ENCODE data around the gene GOSR1.
"Not testable (repeated sequence)": the region's sequence is repeated elsewhere in the genome, so short reads cannot be mapped to it uniquely, and the experiment has no call there.

The GOSR1 gene

DNA sequence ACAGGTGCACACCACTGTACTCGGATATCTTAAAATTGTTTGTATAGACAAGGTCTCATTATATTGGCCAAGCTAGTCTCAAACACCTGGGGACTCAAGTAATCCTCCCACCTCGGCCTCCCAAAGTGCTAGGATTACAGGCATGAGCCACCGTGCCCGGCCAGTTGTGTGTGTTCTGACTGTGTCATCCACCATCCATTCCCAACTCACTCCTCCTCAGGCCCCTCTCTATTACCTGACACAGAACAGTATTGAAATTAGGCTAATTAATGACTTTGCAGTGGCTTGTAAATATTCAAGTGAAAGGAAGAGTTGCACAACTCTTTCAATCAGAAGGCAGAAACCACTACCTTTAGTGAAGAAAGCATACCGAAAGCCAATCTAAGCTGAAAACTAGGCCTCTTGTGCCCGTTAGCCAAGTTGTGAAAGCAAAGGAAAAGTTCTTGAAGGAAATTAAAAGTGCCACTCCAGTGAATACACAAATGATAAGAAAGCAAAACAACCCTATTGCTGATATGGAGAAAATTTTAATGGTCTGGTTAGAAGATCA lies 28.7 kb downstream of the GOSR1 start:
- DNase-seq (ENCODE audit: low spot score), result no peak

DNA sequence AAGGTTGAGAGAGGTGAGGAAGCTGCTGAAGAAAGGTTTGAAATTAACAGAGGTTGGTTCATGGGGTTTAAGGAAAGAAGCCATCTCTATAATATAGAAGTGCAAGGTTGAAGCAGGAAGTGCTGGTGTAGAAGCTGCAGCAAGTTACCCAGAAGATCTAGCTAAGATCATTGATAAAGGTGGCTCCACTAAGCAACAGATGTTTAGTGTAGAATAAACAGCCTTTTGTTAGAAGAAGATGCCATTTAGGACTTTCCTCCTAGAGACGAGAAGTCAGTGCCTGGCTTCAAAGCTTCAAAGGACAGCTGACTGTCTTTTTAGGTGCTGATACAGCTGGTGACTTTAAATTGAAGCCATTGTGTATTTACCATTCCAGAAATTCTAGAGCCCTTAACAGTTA lies 29.3 kb downstream of the GOSR1 start:
- DNase-seq (ENCODE audit: low spot score), result no peak

DNA sequence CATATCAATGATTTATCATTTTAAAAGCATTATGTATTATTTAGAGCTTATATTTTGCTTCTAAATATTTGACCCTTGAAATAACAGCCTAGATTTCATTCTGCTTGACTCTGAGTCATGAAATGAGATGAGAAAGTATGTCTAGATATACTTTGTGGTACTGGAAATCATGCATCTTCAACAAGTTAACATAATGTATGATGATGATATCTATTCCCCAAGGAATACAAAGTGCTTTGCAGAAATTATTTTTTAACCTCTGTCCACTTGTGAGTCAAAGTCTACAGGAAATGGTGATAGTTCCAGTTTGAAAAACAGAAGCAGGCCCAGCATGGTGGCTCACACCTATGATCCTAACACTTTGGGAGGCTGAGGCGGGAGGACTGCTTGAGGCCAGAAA lies 36.1 kb downstream of the GOSR1 start:
- DNase-seq (ENCODE audit: low spot score), result no peak

DNA sequence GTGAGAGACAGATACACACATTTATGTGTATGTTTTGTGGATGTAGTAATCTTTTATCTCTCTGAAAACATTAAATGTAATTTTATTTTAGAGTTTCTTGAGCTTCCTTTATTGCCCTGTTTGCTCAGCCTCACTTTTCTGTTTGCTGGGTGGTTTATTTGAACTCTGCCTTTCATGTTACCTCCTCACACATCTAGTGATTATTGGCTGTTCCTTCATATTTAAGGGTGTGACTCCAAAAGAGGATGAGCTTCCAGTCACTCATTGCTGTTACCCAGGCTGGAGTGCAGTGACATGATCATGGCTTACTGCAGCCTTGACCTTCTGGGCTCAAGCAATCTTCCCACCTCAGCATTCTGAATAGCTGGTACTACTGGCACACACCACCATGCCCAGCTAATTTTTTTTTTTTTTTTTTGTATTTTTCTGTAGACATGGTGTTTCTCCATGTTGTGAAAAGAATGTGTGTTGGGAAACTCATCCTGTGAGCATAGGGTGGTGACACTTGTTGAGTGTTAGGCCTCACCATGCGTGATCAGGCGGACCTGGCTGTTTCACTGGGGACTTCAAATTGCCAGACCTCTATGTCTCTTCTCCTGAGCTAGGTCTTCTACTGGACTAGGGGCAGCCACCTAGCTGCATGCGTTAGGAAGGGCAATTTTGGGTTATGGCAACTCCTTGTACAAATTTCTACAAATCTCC lies 37.8 kb downstream of the GOSR1 start:
- DNase-seq (ENCODE audit: low spot score), result no peak

DNA sequence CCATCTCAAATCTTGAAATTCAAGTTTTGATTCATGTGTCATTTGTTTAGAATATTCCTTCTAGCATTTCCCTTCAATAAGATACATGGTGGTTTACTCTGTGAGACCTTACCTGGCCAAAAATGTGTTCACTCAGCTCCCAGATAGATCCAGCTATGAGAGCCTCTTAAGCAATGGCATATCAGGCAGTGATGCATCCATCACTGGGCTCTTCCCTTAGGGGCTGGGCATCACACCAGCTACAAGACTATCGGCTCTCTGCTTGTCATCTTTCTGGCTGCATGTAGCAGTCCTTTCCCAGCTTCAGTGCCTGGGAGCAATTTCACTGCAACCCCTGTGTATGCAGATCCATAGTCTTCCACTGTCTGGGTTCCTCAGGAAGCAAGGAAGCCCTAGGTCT lies 40.6 kb downstream of the GOSR1 start:
- DNase-seq (ENCODE audit: low spot score), result no peak

DNA sequence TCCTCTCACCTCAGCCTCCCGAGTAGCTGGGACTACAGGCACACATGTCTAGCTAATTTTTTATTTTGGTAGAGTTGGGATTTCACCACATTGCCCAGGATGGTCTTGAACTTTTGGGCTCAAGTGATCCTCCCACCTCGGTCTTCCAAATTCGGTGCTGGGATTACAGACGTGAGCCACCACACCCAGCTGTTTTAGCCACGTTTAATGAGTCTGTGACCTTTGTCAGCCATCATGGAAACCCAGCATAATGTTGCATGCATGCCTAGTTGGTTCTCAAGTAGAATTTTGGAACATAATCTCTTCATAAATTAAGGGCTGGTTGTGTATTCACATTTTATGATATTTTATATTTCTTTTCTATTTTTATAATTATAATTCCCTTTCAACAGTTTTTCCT lies 42.0 kb downstream of the GOSR1 start:
- DNase-seq (ENCODE audit: low spot score), result no peak

DNA sequence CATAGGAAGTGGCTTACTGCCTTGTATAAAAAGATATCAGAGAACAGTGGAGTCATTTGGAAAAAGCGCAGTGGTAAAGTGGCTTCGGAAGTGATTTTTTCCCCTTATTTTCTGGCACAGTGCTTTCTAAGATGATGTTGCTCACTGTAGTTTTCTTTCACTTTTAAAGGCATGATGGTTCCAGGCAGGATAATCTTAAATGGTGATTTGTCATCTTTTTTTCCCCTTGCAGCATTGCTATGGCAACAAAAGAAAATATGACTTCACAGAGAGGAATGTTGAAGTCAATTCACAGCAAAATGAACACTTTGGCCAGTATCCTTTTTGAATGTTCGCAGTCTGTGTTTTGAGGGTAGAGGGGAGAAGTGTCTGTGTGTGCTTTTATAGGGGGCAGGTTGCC lies 42.5 kb downstream of the GOSR1 start:
- DNase-seq (ENCODE audit: low spot score), result no peak

DNA sequence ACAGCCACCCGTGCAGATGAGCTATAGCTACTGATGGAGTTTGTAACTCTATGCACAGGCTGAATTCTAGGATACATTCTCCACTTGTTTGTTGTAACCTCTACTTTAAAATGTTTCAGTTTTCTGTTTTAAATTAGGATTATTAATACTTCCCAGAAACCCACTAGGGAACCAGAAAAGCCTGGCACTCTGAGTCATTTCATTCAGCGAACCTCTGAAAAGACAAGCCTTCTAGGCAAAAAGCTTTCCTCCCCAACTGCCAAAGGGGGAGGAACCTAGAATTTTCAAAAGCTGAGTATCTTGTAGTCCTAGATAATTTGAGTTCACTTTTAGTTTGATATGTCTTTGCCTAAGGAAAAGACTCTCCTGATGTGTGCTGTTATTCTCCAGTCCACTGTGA lies 43.2 kb downstream of the GOSR1 start:
- no peak for DNase-seq (ENCODE audit: low spot score)

DNA sequence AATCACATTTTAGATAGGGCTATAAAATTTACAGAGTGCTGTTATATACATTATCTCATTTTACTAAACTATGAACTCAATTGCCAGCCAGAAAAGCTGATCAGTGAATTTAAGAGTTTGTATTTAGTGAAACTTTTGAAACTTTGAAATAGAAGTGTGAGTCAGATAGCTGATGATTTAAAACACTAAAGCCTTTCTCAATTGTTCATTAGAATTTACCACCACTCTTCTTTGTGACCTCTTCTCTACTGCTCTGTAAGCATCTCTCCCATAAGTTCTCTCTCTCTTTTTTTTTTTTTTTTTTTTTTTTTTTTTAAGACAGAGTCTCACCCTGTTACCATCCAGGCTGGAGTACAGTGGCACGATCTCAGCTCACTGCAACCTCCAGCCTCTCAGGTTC lies 43.7 kb downstream of the GOSR1 start:
- DNase-seq (ENCODE audit: low spot score), result no peak

DNA sequence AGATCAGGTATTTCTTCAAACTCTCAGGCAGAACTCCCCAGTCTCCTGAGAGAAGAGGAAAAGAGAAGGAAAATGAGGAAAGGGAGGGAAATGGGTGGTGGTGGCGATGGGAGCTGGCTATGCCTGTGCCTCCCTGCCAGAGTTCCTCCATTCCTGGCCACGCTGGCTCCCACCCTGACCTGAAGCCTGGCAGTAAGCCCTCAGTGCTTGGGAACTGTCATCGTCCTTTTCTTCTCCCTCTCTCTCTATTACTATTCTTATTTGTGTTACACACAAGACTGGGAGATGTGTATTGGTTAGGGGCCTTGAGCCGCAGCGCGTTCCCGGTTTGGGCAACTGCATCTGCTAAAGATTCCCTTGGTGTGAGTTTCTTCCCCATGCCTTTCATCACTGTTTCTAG lies 44.6 kb downstream of the GOSR1 start:
- DNase-seq (ENCODE audit: low spot score), result no peak

DNA sequence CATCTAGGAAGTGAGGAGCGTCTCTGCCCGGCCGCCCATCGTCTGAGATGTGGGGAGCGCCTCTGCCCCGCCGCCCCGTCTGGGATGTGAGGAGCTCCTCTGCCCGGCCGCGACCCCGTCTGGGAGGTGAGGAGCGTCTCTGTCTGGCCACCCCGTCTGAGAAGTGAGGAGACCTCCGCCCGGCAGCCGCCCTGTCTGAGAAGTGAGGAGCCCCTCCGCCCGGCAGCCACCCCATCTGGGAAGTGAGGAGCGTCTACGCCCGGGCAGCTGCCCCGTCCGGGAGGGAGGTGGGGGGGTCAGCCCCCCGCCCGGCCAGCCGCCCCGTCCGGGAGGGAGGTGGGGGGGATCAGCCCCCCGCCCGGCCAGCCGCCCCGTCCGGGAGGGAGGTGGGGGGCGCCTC lies 46.0 kb downstream of the GOSR1 start:
- DNase-seq (ENCODE audit: low spot score), result not testable (repeated sequence)

DNA sequence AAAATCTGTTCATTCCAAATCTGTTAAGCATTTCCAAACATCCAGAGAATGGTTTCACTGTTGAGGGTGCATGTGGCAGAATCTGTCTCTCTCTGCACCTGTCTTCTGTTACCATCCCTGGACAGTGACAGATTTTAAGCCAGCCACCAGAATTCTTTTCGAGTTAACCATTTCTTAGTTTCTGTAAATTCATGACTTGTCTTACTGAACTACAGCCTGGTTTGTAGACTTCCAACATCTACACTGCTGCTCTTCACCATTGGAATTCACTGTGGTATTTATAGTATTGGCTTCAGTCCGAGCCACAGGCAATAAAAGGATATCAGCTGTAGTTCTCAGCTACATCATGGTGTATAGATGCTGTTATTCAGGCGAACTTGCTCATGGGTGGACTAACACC lies 47.6 kb downstream of the GOSR1 start:
- DNase-seq (ENCODE audit: low spot score), result no peak

DNA sequence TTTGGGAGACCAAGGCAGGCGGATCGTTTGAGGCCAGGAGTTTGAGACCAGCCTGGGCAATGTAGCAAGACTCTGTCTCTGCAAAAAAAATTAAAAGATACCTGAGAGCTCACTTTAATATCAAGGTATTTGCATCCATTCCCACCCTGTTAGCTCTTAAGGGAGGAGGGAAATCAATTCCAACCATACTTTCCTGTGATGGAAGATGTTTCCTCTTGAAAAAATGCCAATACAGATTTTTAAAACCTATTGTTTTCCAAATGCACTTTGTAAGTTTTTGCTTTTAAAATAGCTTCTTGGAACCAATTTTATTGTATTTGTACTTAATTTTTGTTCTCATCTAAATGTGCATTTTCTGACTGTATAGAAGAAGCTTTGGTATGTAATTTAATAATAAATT lies 49.2 kb downstream of the GOSR1 start:
- no peak for DNase-seq (ENCODE audit: low spot score)

DNA sequence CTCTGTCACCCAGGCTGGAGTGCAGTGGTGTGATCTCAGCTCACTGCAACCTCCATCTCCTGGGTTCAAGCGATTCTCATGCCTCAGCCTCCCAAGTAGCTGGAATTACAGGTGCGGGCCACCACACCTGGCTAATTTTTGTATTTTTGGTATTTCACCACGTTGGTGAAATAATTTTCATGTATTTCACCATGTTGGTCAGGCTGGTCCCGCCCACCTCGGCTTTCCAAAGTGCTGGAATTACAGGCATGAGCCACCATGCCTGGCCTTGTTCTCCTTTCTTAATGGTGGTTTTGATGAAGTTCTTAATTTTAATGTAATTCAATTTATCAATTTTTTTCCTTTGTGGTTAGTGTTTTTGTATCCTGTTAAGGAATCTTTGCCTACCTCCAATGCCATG lies 51.5 kb downstream of the GOSR1 start:
- DNase-seq (ENCODE audit: low spot score), result not testable (repeated sequence)

DNA sequence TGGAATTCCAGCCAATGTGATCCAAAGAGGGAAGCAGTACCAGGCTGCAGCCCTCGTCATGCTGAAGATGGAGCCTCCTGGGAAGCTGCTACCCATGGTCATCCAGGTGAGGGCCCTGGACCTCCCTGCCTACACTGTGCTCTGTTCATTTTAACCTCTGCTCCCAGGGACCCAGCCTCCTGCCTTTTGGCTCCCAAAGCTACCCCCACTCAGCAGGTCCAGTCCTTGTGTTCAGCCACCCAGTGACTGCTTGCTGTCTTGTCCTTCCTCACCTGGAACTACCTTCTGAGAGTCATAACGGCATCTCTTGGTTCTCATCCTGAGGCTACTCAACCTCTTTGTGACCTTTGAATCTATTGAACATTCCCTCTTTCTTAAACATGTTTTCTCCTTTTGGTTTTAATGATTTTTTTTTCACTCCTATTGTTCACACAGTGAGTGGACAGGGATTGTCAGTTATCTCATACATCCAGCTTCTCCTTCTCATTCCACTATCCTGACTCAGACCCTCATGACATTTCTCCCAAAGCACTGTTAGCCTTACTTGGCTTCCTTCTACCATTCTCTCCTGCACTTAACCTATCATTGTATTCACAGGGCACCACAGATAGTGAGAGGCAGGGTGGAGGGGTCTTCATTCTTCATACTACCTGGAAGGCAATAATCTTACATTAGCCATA lies 53.3 kb downstream of the GOSR1 start:
- no peak for DNase-seq (ENCODE audit: low spot score)

DNA sequence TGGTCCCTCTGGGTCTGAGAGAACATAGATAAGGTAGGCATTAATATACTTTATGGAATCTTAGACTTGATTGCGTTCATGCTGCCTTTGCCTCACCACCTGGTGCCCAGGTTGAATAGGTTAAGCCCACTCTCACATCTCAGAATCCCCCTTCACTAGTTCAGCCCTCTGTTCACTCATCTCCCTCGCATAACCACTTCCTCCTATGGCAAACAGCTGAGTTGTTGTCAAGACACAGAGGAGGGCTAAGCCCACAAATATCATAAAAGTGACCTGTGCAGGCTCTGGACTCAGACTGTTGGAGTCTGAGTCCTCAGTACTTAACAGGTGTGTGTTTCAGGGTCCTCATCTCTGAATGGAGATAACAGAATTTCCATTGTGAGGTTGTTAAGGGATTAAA lies 55.7 kb downstream of the GOSR1 start:
- no peak for DNase-seq (ENCODE audit: low spot score)

DNA sequence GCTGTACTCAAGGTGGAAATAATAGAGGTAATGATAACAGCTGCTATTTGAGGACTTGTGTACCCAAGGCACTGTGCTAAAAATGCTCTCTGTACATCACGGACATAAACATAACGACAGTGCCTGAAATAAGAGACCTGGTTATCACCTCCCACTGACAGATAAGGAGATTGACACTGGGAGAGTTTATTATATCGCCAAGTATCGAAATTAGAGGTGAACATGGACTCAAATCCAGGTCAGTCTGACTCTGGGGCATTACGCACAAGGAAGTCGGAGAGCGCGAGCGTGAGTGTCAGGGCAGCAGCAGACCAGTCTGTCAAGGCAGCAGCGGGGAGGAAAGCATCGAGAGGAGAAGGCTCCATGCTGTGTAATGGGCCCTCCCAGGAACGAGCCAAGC lies 57.1 kb downstream of the GOSR1 start:
- DNase-seq (ENCODE audit: low spot score), result no peak

DNA sequence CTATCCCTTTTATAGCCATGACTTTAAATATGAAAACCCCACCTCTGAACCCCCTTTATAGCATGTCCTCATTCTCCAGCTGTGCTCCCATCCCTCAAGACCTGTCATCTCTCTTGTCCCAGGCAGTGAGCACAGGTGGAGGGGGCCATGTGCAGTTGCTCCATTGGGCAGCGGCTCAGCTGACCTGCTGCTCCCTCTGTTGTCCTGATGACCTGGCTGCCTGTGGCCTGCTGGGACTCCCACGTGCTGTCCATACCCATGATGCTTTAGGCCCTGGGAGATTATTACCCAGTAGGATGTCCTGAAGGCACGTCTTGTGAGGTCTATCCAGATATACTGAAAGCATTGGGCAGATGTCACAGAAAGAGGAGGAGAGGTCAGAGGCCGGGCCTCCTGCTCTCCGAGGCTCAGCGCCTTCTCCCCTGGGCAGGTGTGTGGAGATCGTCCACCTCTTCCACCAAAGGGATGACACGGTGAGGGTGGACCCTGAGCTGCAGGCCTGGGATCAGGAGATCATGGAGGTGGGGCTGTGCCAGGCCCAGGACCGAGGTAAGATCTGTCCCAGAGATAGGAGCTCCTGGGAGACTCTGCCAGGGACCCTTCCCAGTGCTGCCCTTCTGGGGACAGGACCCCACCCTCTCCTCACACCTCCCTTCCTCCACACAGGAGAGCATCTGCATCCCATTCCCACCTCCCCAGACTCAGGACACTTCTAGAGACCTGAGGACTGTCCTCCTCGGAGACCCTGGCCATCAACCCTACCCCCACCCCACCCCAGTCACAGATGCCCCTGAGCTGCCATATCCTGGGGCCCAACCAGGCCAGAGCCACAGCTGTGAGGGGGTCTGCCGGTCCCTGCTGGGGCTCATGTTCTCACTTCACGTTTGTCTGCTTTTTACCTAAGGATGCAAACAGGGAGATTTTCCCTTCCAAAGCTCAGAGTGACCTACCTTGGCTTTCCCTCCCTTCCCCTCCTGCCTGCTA lies 58.0 kb downstream of the GOSR1 start:
- DNase-seq (ENCODE audit: low spot score), result no peak

DNA sequence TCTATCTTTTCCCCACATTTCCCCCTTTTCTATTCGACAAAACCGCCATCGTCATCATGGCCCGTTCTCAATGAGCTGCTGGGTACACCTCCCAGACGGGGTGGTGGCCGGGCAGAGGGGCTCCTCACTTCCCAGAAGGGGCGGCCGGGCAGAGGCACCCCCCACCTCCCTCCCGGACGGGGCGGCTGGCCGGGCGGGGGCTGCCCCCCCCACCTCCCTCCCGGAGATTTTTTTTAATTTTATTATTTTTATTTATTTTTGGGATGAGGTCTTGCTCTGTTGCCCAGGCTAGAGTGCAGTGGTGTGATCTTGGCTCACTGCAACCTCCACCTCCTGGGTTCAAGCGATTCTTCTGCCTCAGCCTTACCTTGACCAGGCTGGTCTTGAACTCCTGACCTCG lies 59.6 kb downstream of the GOSR1 start:
- DNase-seq (ENCODE audit: low spot score), result not testable (repeated sequence)

DNA sequence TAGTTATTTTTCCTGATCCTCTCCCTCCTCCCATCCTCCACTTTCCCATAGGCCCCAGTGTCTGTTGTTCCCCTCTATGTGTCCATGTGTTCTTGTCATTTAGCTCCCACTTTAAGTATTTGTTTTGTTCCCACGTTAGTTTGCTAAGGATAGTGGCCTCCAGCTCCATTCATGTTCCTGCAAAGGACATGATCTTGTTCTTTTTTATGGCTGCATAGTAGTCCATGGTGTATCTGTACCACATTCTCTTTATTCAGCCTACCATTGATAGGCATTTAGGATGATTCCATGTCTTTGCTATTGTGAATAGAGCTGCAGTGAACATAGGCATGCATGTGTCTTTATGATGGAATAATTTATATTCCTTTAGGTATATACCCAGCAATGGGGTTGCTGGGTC lies 60.5 kb downstream of the GOSR1 start:
- DNase-seq (ENCODE audit: low spot score), result not testable (repeated sequence)

DNA sequence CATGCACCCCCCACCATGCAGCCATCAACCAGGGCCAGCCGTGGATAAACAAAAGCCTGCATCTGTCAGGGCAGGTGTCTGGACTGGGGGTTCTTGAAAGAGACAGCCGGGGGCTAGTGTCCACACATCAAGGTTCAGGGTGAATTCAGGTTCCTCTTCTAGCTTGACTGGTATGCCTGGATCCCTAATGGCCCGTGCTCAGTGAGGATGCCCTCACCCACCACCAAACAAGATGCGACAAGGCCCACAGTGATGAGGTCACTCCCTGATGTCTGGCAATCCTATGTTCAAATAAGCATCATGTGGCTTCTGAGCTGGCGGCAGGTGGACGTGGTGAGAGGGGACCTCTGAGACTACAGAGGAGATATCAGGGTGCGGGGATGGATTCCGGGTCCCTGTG lies 64.6 kb downstream of the GOSR1 start:
- no peak for DNase-seq (ENCODE audit: low spot score)

DNA sequence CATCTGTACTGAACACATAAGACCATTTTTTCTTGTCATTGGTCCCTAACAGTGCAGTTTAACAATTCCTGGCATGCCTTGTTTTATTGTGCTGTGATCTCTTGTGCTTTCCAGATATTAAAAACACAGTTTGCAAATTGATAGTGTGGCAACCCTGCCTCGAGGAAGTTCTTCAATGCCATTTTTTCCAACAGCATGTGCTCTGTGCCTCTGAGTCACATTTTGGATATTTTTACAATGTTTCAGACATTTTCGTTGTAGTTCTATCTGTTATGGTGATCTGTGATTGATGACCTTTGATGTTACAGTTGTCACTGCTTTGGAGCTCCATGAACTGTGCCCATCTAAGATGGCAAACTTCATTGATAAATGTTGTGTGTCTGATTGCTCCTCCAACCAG lies 66.2 kb downstream of the GOSR1 start:
- DNase-seq (ENCODE audit: low spot score), result no peak

DNA sequence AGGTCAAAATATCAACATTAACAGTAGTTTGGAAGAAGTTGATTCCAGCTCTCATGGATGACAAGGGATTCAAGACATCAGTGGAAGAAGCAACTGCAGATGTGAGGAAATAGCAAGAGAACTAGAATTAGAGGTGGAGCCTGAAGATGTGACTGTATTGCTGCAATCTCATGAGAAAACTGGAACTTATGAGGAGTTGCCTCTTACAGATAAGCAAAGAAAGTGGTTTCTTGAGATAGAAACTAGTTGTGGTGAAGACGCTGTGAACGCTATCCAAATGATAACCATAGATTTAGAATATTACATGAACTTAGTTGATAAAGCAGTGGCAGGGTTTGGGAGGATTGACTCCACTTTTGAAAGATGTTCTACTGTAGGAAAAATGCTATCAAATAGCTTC lies 67.8 kb downstream of the GOSR1 start:
- no peak for DNase-seq (ENCODE audit: low spot score)
